AG09309 (cell line): Measurements from ENCODE around the gene TASOR2.

Experiments used
- DNase-seq: peaks from one replicate; pipeline ENCODE4 v3.0.0-alpha.2; 2010; ENCODE audit warnings: low read depth
- H3K4me3 ChIP-seq: 2 replicates; pipeline ENCODE4 v1.5.1; 2011; ENCODE audit warnings: mild to moderate bottlenecking, low read depth, low read length, moderate library complexity; ENCODE audit not compliant: control insufficient read depth
- CTCF ChIP-seq: IDR thresholded peaks from 2 replicates; pipeline ENCODE4 v1.5.1; 2011; ENCODE audit warnings: mild to moderate bottlenecking, low read depth, low read length, inconsistent platforms; ENCODE audit not compliant: insufficient read depth, control insufficient read depth; ENCODE audit errors: missing control alignments

TASOR2 gene

GRCh38 chr10:5683065-5683464, 1.6 kb upstream of the TASOR2 start:
- no peak for TF ChIP-seq CTCF
- no peak overlapping the region for H3K4me3 ChIP-seq
- DNase-seq = no peak

GRCh38 chr10:5684971-5685763, 529 bp downstream of the TASOR2 start:
- peak; percentile 54 for TF ChIP-seq CTCF

GRCh38 chr10:5685764-5686240, 1.2 kb downstream of the TASOR2 start:
- H3K4me3 ChIP-seq = peak overlapping the region; percentile 61
- TF ChIP-seq CTCF = no peak
- no peak for DNase-seq

More at GRCh38 chr10:5684971-5685763, 529 bp downstream of the TASOR2 start:
- peak overlapping the region; percentile 61 for H3K4me3 ChIP-seq
- peak; percentile 33 for DNase-seq

GRCh38 chr10:5688587-5688986, 3.9 kb downstream of the TASOR2 start:
- no peak for DNase-seq
- H3K4me3 ChIP-seq = no peak overlapping the region
- no peak for TF ChIP-seq CTCF

- H3K4me3 ChIP-seq = no peak overlapping the region
- DNase-seq = no peak
- TF ChIP-seq CTCF = no peak
Measured at GRCh38 chr10:5691786-5692185, 7.1 kb downstream of the TASOR2 start.

GRCh38 chr10:5692461-5693358, 8.1 kb downstream of the TASOR2 start:
- no peak for TF ChIP-seq CTCF
- peak overlapping the region; percentile 43 for H3K4me3 ChIP-seq
- no peak for DNase-seq
